Measurements from ENCODE around the gene DYNLRB1. TPM values are rescaled to one million over a fixed set of nuclear protein-coding genes. Genes with fewer than 3 reads are reported as not detected.

The DYNLRB1 gene
- total RNA-seq, 2 experiments from 2014 or later, result 90.5 to 105 TPM

DNA sequence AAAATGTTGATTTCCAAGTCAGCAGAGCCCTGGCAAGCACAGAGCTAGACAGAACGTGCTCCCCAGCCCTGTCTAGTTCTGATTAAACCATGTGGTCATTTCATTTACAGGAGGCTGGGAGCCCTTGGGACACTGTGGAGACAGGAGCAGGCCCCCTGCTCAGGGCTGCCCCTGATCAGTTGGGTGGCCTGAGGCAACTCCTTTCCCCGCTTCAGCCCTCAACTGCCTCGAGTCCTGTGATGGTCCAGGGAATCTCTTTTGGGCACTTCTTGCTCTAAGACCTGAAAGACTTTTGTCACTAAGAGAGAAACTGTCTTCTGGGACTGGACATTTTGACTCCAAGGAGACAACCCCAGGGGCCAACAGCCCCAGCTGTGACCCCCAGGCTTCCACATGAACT is 13.5 kb downstream of the DYNLRB1 start:
- no peaks in the 10 kb centered on the region for H3K27me3 Mint-ChIP-seq
- no peaks in the 10 kb centered on the region for H3K9me3 Mint-ChIP-seq
- no peaks in the 10 kb centered on the region for H3K4me1 Mint-ChIP-seq
- H3K27ac Mint-ChIP-seq, result no peak overlapping the region
- peaks cover 30% of the 10 kb centered on the region for H3K36me3 Mint-ChIP-seq (ENCODE audit: low read depth)
- CTCF ChIA-PET, result interaction anchor here (4.0 kb wide), 1 partner anchor 217 kb away, joined by 23 read pairs; no protein-coding TSS in a partner anchor
- POLR2A ChIA-PET, result no interaction called here
- DNase-seq, result no peak
- H3K4me3 Mint-ChIP-seq, result no peak overlapping the region

DNA sequence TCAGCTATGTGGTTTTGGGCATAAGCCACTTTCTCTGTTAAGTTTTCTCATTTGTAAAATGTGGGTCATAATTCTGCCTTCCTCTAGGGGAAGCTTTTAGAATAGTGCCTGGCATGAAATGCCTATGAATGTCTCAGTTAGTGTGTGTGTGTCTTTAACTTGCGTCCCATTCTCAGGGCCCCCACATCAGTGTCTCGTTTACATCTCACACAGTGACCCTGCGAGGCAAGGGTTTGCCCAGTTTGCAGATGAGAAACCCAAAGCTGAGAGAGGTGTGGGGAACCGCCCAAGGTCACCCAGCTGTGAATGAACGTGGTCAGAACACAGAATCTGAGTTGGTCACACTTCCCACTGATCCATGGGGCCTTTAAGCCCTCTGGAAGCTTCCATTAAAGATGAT is 14.1 kb downstream of the DYNLRB1 start:
- POLR2A ChIA-PET, result no interaction called here
- H3K27me3 Mint-ChIP-seq, result no peaks in the 10 kb centered on the region
- no peak overlapping the region for H3K4me3 Mint-ChIP-seq
- no peak for DNase-seq
- H3K4me1 Mint-ChIP-seq, result no peaks in the 10 kb centered on the region
- peak overlapping the region; percentile 7 for H3K27ac Mint-ChIP-seq
- H3K36me3 Mint-ChIP-seq (ENCODE audit: low read depth), result peaks cover 35% of the 10 kb centered on the region
- CTCF ChIA-PET, result interaction anchor here (0.6 to 4.0 kb wide), 3 partner anchors 15 to 713 kb away, joined by 3 to 23 read pairs (median 3); no protein-coding TSS in a partner anchor
- H3K9me3 Mint-ChIP-seq, result no peaks in the 10 kb centered on the region

DNA sequence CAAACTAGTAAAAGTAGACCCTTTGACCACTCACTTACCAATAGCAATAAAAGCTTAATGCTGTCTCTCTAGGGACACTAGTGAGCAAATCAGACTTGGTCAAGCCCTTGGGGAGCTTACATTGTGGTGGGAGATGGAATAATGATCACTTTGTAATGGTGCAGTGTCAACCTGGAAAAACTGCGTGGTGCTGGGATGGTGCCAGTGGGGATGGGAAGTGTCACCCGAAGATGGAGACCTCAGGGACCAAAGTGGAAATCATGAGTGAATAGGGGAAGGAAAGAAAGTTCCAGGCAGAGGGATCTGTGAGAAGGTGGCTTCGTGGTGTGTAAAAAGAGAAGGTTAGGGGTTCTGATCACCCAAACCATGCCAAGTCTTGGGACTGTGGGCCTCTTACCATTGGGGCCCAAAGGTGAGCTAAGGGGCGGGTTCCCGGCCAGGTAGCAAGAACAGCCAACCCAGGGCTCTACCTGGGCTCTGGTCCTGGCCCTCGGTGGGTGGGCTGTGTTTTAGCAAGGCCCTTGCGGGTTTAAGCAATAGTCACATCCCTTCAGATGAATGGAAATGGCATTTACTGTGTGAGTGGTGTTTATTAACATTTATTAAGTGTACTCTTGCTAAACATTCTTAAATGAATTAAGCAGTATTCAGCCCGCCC is 15.5 kb downstream of the DYNLRB1 start:
- Mint-ChIP-seq H3K4me3 (no peak overlapping the region), H3K4me1 (no peaks in the 10 kb centered on the region), H3K27me3 (no peaks in the 10 kb centered on the region), H3K9me3 (no peaks in the 10 kb centered on the region), H3K27ac (no peak overlapping the region), H3K36me3 (ENCODE audit: low read depth) (peaks cover 36% of the 10 kb centered on the region)
- ChIA-PET POLR2A (no interaction called here), CTCF (interaction anchor here (1.0 to 4.0 kb wide), 3 partner anchors 13 to 219 kb away, joined by 3 to 23 read pairs (median 5); no protein-coding TSS in a partner anchor)
- DNase-seq, result no peak

DNA sequence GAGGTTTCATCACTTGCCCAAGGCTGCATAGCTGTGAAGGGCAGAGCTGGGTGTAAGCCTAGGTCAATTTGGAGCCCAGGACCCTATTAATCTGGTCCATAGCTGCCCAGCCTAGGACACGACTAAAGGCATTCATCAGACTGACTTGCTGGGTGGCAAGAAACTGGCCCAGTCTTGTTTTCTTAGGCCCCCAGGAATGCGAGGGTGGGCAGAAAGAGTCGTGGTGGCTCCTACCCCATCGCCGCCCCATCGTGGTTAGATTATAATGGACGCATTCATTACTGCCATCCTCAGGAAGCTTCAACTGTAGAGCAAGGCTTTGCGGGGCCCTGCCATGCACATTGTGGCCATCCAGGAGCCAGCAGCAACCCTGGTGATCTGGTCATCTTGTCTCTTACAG is 16.1 kb downstream of the DYNLRB1 start:
- no peak for DNase-seq
- Mint-ChIP-seq H3K27me3 (no peaks in the 10 kb centered on the region), H3K27ac (no peak overlapping the region), H3K36me3 (ENCODE audit: low read depth) (peaks cover 32% of the 10 kb centered on the region), H3K4me3 (no peak overlapping the region), H3K9me3 (no peaks in the 10 kb centered on the region), H3K4me1 (no peaks in the 10 kb centered on the region)
- CTCF ChIA-PET, result interaction anchor here (0.6 to 4.0 kb wide), 4 partner anchors 15 to 330 kb away, joined by 3 to 23 read pairs (median 3); no protein-coding TSS in a partner anchor
- POLR2A ChIA-PET, result no interaction called here

DNA sequence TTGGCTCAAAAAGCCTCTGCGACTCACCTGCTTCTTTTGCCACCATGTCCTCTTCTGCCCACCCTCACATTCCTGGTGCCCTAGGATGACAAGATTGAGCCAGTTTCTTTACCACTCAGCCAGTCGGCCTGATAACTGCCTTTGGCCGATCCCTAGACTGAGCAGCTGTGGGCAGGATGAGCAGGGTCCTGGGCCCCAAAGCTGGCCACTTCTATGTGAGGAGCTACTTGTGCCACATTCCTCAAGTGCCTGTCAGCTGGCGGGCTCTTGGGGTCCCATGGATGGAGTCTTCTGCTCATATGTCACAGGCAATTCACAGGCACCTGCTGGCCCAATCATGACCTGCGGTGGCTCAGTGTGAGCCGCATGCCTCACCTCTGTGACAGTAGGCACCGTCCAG is 16.5 kb downstream of the DYNLRB1 start:
- ChIA-PET POLR2A (no interaction called here), CTCF (interaction anchor here (0.6 to 4.0 kb wide), 3 partner anchors 175 to 330 kb away, joined by 3 to 23 read pairs (median 3); no protein-coding TSS in a partner anchor)
- Mint-ChIP-seq H3K27ac (no peak overlapping the region), H3K27me3 (no peaks in the 10 kb centered on the region), H3K9me3 (no peaks in the 10 kb centered on the region), H3K36me3 (ENCODE audit: low read depth) (peaks cover 30% of the 10 kb centered on the region), H3K4me3 (no peak overlapping the region), H3K4me1 (no peaks in the 10 kb centered on the region)
- no peak for DNase-seq

DNA sequence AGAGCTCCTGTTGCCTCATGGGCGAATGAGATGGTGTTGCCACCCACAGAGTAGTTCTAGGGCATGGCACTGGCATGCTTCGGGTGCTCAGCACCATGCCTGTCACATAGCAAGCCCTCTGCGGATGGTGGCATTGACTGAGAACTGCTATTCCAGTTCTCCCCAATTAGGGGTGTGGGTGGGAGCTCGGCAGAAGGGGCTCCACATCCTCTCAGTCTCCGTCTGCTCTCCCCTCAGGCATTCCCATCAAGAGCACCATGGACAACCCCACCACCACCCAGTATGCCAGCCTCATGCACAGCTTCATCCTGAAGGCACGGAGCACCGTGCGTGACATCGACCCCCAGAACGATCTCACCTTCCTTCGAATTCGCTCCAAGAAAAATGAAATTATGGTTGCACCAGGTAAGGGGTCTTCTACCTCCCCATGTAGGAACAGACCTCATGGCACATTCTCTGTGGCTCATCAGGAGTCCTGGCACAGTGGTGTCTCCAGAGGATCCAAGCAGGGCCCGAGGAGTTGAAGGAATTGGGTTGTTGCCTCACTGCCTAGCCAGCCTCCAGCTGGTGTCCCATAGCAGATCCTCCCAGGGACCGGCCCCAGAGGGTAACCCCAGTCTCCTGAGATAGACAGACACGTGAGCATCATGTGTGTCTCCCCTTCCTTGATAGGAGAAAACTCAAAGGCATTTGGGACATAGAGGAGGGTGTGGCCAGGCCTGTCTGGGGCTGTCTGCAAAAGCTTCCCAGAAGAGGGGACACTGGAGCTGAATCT is 18.4 kb downstream of the DYNLRB1 start:
- Mint-ChIP-seq H3K4me1 (no peaks in the 10 kb centered on the region), H3K9me3 (no peaks in the 10 kb centered on the region), H3K27me3 (no peaks in the 10 kb centered on the region), H3K4me3 (no peak overlapping the region), H3K27ac (no peak overlapping the region), H3K36me3 (ENCODE audit: low read depth) (peaks cover 22% of the 10 kb centered on the region)
- ChIA-PET POLR2A (no interaction called here), CTCF (interaction anchor here (0.5 to 1.9 kb wide), 5 partner anchors 18 to 343 kb away, joined by 3 to 8 read pairs (median 3); partner anchors contain the start of gene DYNLRB1)
- DNase-seq, result no peak

DNA sequence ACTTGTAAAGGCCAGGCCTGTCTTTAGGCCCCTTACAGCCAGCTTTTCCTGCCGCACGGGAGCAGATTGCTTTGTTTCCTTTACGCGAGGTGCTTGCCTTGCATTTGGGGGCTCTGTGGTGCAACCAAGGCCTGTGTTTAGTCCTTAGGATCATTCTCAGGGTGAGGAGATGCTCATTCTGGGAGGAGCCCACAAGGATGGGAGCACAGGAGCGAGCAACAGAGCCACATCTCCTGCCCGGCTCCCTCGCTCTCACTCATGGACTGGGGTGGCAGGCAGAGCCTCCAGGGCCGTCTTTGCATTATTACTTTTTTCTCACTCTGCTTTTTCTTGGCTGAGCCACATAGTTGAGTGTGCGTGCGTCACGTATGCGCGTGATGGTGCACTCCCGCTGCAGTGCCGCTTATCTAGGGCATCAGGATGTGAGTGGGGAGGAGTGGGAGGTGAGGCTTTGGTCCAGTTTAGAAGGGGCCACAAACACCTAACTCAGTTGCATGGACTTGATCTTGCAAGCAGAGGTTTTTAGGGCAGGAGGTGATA is 19.1 kb downstream of the DYNLRB1 start:
- CTCF ChIA-PET, result interaction anchor here (0.5 kb wide), 2 partner anchors 62 to 344 kb away, joined by 3 read pairs; no protein-coding TSS in a partner anchor
- H3K36me3 Mint-ChIP-seq (ENCODE audit: low read depth), result peaks cover 23% of the 10 kb centered on the region
- DNase-seq, result no peak
- no peaks in the 10 kb centered on the region for H3K9me3 Mint-ChIP-seq
- H3K4me3 Mint-ChIP-seq, result no peak overlapping the region
- no peak overlapping the region for H3K27ac Mint-ChIP-seq
- H3K4me1 Mint-ChIP-seq, result no peaks in the 10 kb centered on the region
- POLR2A ChIA-PET, result no interaction called here
- H3K27me3 Mint-ChIP-seq, result no peaks in the 10 kb centered on the region

DNA sequence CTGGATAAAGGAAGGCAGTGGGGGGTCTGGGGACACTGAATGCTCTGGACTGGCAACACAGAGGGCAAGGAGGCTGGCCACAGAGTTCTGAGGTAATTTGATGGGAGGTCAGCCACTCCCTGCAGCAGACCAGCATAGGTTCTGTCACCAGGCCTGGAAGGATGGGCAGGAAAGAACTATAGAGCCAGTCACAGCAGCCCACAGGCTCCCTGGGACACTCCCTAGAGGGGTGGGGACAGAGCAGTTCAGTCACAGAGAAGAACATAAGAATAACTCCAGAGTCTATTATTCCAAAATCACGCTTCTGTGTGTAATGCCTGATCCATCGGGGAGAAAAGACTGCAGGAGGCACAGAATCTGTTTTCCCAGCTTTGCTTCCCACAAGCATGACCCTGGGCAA is 19.6 kb downstream of the DYNLRB1 start:
- CTCF ChIA-PET, result interaction anchor here (1.3 kb wide), 1 partner anchor 223 kb away, joined by 8 read pairs; no protein-coding TSS in a partner anchor
- Mint-ChIP-seq H3K4me3 (no peak overlapping the region), H3K36me3 (ENCODE audit: low read depth) (peaks cover 25% of the 10 kb centered on the region), H3K27ac (no peak overlapping the region), H3K27me3 (no peaks in the 10 kb centered on the region), H3K9me3 (no peaks in the 10 kb centered on the region), H3K4me1 (no peaks in the 10 kb centered on the region)
- POLR2A ChIA-PET, result no interaction called here
- DNase-seq, result no peak

DNA sequence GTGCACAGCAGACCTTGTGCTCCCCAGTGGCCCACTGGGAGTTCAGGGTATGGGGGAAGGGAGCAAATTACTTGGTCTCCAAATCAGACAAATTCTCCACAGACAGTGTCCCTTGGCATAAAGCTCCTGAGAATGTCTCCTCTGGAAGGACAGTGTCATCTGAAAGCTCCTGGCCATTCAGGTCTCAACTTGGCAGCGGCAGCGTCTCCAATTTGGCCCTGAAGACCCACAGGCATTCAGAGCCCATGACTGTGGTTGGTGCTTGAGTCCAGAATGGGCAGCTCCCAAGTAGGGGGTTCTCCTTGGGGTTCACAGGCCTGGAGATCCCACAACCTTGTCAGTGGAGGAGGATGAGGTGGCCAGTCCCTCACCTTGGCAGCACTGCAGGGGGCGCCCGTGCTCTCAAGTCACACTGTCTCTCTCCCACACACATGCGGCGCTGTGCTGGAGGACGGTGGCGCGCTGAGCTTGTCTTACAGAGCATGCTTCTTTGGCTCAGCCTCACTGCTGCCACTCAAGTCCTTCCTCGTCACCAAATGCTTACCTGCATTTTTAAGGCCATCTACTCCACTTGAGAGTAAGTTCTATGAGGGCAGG is 20.7 kb downstream of the DYNLRB1 start:
- CTCF ChIA-PET, result interaction anchor here (0.8 to 1.3 kb wide), 2 partner anchors 31 to 224 kb away, joined by 3 to 8 read pairs; no protein-coding TSS in a partner anchor
- DNase-seq, result peak; percentile 44
- Mint-ChIP-seq H3K27me3 (no peaks in the 10 kb centered on the region), H3K4me1 (peaks cover 7% of the 10 kb centered on the region), H3K4me3 (no peak overlapping the region), H3K36me3 (ENCODE audit: low read depth) (peaks cover 28% of the 10 kb centered on the region), H3K9me3 (no peaks in the 10 kb centered on the region), H3K27ac (no peak overlapping the region)
- POLR2A ChIA-PET, result no interaction called here

DNA sequence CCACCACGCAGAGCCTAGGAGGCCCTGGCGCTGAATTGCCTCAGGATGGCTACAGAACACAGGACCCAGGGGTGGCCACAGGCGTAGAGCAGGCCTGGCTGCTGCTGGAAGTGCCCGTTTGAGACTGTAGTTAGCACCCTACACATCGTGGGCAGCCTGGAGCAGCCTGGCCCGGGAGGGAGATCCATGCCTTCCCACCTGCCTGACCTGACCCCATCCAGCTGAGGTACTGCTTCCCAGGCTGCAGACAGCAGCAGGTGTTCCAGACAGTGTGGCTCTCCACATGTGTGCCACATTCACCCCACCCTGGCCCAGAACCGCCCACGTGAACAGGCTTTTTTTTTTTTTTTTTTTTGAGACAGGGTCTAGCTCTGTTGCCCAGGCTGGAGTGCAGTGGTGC is 21.4 kb downstream of the DYNLRB1 start:
- ChIA-PET POLR2A (no interaction called here), CTCF (interaction anchor here (0.6 to 2.8 kb wide), 4 partner anchors 22 to 174 kb away, joined by 3 to 10 read pairs (median 4); partner anchors contain the start of gene TP53INP2)
- DNase-seq, result no peak
- Mint-ChIP-seq H3K4me1 (peaks cover 7% of the 10 kb centered on the region), H3K4me3 (no peak overlapping the region), H3K27ac (no peak overlapping the region), H3K27me3 (no peaks in the 10 kb centered on the region), H3K36me3 (ENCODE audit: low read depth) (peaks cover 28% of the 10 kb centered on the region), H3K9me3 (no peaks in the 10 kb centered on the region)

DNA sequence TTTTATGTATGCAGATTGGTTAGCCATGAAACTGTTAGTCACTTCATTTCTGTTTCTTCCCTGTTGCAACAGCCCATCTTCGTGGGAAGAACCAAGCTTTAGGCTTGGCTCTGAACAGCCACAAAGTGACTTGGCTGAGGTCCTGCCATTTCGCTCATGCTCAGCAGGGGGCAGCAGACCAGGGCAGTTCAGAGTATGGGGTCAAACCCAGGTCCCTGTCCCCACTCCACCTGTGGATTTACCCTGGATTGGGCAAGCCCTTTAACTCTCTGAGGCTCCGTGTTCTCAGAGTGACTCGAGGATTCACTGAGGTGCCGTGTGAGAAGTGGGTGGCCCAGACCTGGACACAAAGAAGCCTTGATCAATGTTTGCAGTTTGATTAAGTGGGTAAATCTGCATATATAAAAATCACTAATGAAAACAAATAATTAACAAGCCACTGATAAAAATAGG is 22.5 kb downstream of the DYNLRB1 start:
- ChIA-PET POLR2A (no interaction called here), CTCF (interaction anchor here (0.6 to 2.8 kb wide), 7 partner anchors 23 to 837 kb away, joined by 3 to 10 read pairs (median 3); partner anchors contain the start of gene TP53INP2)
- no peak overlapping the region for H3K27ac Mint-ChIP-seq
- no peaks in the 10 kb centered on the region for H3K9me3 Mint-ChIP-seq
- H3K27me3 Mint-ChIP-seq, result no peaks in the 10 kb centered on the region
- H3K4me1 Mint-ChIP-seq, result peaks cover 7% of the 10 kb centered on the region
- H3K4me3 Mint-ChIP-seq, result no peak overlapping the region
- peak; percentile 61 for DNase-seq
- H3K36me3 Mint-ChIP-seq (ENCODE audit: low read depth), result peaks cover 28% of the 10 kb centered on the region

DNA sequence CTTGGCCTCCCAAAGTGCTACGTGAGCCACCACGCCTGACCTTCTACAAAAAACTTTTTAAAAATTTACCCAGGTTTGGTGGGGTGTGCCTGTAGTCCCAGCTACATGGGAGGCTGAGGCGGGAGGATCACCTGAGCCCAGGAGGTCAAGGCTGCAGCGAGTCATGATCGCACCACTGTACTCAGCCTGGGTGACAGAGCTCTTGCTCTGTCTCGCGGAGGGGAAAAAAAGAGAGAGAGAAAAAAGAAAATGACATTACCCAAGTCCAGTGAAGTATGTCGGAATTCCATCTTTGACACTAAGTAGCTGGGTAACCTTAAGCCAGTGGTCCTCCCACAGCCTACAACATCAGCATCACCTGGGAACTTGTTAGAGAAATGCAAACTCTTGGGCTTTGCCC is 23.5 kb downstream of the DYNLRB1 start:
- Mint-ChIP-seq H3K9me3 (no peaks in the 10 kb centered on the region), H3K27me3 (no peaks in the 10 kb centered on the region), H3K27ac (no peak overlapping the region), H3K4me3 (no peak overlapping the region), H3K36me3 (ENCODE audit: low read depth) (peaks cover 25% of the 10 kb centered on the region), H3K4me1 (peaks cover 16% of the 10 kb centered on the region)
- ChIA-PET POLR2A (interaction anchor here (0.6 kb wide), 1 partner anchor 329 kb away, joined by 6 read pairs; no protein-coding TSS in a partner anchor), CTCF (interaction anchor here (0.6 to 2.8 kb wide), 3 partner anchors 25 to 177 kb away, joined by 3 to 10 read pairs (median 4); partner anchors contain the start of gene ITCH)
- DNase-seq, result no peak
